GM21717 (cell line): ENCODE data around the gene OR9G4.

ENCODE experiments used
- ATAC-seq: cut with Tn5 transposase; IDR thresholded peaks from one replicate; pipeline ENCODE4 v1.9.1; 2021; ENCODE audit warnings: mild to moderate bottlenecking, moderate library complexity; ENCODE audit not compliant: unreplicated experiment

Gene OR9G4

DNA sequence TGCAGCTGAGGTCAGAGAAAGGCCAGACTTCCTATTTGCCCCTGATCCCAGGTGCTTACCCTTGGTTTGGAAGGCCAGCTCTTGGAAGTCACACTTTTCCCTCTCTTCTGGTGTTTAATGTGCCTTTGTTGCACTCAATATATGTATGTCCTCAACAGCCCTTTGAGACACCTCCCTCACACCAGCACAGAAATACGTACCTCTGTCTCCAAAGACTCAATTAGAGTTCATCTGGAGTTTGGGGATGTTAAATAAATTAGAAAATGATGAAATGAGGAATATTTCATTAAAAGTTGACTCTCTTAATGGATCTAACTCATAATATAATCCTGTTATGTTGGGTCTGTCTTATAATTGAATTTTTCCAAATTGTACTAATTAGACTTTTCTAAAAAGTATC is at the start of gene OR9G4:
OR9G4 (minus strand) TSS at position 101 of the 400 bp plus-strand sequence. CDS start 4,931 bp downstream, outside the sequence.
- ATAC-seq: no peak

- ATAC-seq: no peak
Measured at GRCh38 chr11:56783448-56784041, 35.0 kb upstream of the OR9G4 start.

- peak; percentile 86 for ATAC-seq
Measured at GRCh38 chr11:56782167-56782847, 33.8 kb upstream of the OR9G4 start.

GRCh38 chr11:56776809-56777208 is 28.3 kb upstream of the OR9G4 start:
- ATAC-seq: no peak

DNA sequence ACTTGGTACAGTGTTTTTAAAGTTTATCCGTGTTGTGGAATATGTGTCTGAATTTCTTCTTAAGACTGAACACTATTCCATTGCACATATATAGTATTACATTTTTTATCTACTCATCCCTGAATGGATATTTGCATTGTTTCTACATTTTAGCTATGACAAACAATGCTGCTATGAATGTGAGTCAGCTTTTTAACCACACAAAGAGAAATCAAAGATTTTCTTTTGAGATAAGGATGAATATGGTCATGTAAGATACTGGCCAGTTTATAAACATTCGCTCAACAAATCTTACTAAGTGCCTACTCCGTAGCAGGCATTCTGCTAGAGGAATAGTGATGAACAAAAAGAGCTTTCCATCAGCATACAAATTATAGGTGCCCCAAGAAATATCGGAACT is 16.5 kb upstream of the OR9G4 start:
- no peak for ATAC-seq

DNA sequence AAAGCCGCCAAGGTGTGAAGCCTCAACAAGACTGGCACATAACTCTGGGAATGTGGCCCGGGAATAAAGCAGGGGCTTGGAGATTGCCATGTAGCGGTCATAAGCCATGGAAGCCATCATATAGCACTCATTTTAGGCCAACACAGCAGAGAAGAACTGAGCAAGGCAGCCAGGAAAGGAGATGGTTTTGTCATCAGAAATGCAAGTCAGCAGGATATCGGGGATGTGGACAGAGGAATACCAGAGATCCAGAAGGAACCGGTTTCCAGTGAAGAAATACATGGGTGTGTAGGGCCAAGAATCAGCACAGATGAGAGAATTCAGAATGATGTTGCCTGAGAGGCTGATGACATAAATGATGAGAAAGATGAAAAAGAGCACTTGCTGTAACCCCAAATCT is 3.0 kb upstream of the OR9G4 start:
- no peak for ATAC-seq

GRCh38 chr11:56750190-56750589 is 1.7 kb upstream of the OR9G4 start:
- no peak for ATAC-seq

DNA sequence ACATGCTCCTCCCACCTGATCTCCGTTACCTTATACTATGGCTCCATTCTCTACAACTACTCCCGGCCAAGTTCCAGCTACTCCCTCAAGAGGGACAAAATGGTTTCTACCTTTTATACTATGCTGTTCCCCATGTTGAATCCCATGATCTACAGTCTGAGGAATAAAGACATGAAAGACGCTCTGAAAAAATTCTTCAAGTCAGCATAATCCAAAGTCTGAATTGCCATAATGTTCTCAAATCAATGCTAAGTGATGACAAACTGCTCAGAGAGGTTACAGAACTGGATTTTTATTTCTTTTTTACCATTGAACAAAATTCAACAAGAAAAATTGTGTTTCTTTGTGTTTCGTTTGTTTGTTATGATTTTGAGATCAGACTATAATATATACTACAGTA is 7.6 kb downstream of the OR9G4 start:
- no peak for ATAC-seq

DNA sequence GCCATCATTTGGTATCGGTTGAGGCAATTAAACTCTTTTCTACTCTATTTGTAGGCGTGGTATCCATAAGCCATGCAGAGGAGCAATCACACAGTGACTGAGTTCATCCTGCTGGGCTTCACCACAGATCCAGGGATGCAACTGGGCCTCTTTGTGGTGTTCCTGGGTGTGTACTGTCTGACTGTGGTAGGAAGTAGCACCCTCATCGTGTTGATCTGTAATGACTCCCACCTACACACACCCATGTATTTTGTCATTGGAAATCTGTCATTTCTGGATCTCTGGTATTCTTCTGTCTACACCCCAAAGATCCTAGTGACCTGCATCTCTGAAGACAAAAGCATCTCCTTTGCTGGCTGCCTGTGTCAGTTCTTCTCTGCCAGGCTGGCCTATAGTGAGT is 8.4 kb downstream of the OR9G4 start:
- no peak for ATAC-seq

DNA sequence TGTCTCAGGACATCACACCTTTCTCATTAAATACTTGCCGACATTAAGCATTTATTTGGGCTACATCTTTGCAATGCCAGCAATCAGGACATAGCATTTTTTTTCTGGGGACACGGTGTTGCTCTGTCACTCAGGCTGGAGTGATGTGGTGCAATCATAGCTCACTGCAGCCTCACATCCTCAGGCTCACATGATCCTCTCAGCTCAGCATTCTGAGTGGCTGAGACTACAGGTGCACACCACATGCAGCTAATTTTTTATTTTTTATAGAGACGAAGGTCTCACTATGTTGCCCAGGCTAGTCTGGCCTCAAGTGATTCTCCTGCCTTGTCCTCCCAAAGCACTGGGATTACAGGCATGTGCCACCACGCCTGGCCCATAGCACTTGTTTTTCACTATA is 28.0 kb downstream of the OR9G4 start:
- ATAC-seq: no peak

GRCh38 chr11:56716379-56716854 is 32.1 kb downstream of the OR9G4 start:
- no peak for ATAC-seq

GRCh38 chr11:56714206-56714605 is 34.3 kb downstream of the OR9G4 start:
- ATAC-seq: no peak

DNA sequence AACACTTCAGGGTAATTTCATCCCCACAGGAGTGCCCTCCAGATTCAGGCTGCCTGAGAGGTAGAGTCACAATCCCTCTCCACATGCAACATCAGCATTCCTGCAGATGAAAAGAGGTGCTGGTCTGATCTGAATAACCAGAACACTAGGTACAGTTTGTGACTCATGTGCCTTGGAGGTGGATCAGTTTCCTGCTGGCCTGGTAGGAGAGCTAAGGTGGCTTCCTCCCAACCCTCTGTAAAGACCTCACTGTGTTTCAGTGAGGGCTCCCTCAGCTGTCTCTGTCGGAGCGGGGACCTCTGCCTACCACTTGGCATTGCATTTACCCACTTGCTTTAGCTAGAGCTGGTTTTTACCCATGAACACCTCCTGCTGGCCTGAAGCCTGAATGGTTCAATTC is 42.0 kb downstream of the OR9G4 start:
- ATAC-seq: no peak

DNA sequence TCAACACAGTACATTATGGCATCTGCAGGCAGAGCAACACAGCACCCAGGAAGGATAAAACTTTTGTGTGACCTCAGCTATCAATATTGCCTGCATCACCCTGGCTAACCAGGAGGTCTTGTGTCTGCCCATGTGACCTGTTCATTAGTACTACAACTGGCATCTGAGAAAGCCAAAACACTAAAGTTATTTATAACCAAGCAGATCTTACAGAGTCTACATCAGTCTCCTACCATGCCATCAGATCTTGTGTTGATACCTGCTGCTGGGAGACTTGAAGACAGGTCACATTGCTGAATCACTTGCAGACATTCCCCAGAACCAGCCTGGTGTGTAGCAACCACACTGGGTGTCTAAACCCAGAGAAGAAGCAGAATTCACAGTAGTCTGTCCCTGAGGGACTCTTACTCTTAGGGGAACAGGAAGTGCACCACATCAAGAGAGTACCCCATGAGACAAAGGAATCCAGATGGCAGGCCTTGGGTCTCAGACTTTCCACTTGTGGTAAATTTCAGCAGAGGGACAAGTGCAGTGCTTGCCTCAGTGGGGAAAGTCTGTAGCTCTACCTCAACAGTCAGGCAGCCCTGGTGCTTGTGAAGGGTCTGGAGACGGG is 42.6 kb downstream of the OR9G4 start:
- no peak for ATAC-seq

DNA sequence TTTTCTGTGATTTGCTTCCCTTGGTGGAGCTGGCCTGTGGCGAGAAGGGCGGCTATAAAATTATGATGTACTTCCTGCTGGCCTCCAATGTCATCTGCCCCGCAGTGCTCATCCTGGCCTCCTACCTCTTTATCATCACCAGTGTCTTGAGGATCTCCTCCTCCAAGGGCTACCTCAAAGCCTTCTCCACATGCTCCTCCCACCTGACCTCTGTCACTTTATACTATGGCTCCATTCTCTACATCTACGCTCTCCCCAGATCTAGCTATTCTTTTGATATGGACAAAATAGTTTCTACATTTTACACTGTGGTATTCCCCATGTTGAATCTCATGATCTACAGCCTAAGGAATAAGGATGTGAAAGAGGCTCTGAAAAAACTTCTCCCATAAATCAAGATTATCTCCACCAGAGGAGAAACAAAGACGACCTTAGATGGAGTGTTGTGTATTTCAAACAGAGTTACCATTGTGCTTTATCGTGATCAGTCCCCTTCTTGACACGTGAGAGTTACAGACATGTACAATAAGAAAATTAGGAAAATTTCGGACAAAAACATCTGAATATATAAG is 47.5 kb downstream of the OR9G4 start:
- ATAC-seq: no peak

DNA sequence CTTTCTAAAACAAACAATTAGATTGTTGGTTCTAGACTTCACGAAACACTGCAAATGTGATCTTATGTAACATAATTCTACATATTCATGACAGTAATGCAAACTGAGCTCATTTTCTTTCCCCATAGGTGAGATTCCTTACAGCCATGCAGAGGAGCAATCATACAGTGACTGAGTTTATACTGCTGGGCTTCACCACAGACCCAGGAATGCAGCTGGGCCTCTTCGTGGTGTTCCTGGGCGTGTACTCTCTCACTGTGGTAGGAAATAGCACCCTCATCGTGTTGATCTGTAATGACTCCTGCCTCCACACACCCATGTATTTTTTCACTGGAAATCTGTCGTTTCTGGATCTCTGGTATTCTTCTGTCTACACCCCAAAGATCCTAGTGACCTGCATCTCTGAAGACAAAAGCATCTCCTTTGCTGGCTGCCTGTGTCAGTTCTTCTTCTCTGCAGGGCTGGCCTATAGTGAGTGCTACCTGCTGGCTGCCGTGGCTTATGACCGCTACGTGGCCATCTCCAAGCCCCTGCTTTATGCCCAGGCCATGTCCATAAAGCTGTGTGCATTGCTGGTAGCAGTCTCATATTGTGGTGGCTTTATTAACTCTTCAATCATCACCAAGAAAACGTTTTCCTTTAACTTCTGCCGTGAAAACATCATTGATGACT is 48.1 kb downstream of the OR9G4 start:
- ATAC-seq: no peak

DNA sequence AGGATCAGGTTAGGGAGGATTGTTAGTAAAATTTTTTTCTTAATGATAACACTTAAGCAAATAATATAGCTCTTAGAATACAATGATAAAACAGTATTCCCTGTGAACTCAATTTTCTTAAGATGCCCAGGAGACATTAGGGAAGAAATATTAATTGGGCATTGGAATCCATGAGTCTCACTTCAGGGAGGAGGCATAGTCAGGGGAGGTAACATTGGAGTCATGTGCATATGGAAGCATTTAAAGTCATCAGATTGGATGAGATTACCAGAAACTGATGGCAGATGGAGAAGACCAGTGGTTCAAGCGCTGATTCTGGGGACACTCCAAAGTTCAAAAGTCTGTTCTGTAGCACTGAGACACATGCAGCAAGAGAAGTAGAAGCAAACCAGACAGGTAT is 49.7 kb downstream of the OR9G4 start, which contains the start of gene OR9G1:
OR9G1 (plus strand) TSS at position 301 of the 400 bp plus-strand sequence. CDS start 1,293 bp downstream, outside the sequence.
- no peak for ATAC-seq

- ATAC-seq: no peak
Measured at GRCh38 chr11:56693428-56693827, 55.1 kb downstream of the OR9G4 start.
